GM21381 (cell line): ENCODE data around the gene MACROD2.
"Not testable (repeated sequence)": the region's sequence is repeated elsewhere in the genome, so short reads cannot be mapped to it uniquely, and the experiment has no call there.

Source experiments
- ATAC-seq: cut with Tn5 transposase; IDR thresholded peaks from one replicate; pipeline ENCODE4 v1.9.1; 2021; ENCODE audit warnings: mild to moderate bottlenecking, moderate library complexity; ENCODE audit not compliant: unreplicated experiment

MACROD2 gene

GRCh38 chr20:14963262-14963663, 967.9 kb downstream of the MACROD2 start:
- ATAC-seq, result no peak

DNA sequence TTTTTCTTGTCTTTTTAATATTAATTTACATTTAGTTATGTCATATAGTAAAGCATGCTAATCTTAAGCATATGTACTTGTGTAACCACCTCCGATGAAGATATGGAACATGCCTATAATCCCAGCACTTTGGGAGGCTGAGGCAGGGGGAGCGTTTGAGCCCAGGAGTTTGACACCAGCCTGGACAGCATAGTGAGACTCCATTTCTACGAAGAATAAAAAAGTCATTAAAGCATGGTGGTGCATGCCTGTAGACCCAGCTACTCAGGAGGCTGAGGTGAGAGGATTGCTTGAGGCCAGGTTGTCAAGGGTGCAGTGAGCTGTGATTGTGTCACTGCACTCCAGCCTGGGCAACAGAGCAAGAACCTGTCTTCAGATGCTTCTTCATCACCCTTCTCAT, 970.9 kb downstream of the MACROD2 start:
- ATAC-seq, result no peak

- no peak for ATAC-seq
Observed at GRCh38 chr20:14966808-14967207, 971.5 kb downstream of the MACROD2 start.

GRCh38 chr20:14972256-14972655, 976.9 kb downstream of the MACROD2 start:
- no peak for ATAC-seq

GRCh38 chr20:14972690-14973089, 977.4 kb downstream of the MACROD2 start:
- no peak for ATAC-seq

- no peak for ATAC-seq
Observed at GRCh38 chr20:14979453-14979986, 984.2 kb downstream of the MACROD2 start.

GRCh38 chr20:14981486-14981885, 986.2 kb downstream of the MACROD2 start:
- not testable (repeated sequence) for ATAC-seq

GRCh38 chr20:14982324-14982723, 987.0 kb downstream of the MACROD2 start:
- not testable (repeated sequence) for ATAC-seq

GRCh38 chr20:14984305-14984704, 989.0 kb downstream of the MACROD2 start:
- ATAC-seq, result no peak

DNA sequence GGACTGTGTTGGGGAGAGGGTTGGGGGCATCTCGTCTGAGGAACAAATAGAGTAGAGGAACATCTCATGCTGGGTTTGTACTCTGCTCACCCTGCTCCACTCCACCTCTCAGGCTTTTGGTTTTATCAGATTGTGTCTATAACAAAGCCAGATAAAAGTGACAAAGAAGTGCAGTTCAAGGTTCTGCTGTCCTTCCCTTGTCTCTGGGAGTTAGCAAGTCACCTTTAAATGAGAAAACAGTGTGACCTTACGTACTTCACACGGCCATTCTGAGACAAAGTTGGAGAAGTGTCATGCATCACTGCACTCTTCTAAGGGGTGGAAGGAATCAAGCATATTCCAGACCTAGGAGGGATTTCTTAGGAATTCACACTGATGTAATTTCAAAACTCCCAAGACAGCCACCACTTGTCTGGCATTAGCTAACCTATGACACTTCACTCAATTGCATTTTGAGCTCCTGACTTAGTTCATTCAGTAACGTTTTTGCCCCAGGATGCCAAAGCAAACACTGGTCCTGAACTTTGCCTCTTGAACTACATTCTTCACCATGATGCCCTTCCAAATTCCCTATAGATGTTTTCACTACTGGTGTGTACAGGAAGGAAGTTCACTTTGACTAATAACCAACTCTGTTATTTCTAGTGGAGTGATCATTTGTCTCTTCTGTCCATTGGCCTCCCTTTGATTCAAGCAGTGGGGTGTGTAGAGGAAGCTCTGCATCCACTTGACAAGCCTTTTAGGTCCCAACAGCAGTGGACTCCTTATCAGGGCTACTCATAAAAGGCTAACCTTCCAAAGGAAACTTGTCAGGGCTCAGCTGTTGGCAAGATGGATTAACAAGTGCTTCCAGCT, 989.7 kb downstream of the MACROD2 start:
- no peak for ATAC-seq

DNA sequence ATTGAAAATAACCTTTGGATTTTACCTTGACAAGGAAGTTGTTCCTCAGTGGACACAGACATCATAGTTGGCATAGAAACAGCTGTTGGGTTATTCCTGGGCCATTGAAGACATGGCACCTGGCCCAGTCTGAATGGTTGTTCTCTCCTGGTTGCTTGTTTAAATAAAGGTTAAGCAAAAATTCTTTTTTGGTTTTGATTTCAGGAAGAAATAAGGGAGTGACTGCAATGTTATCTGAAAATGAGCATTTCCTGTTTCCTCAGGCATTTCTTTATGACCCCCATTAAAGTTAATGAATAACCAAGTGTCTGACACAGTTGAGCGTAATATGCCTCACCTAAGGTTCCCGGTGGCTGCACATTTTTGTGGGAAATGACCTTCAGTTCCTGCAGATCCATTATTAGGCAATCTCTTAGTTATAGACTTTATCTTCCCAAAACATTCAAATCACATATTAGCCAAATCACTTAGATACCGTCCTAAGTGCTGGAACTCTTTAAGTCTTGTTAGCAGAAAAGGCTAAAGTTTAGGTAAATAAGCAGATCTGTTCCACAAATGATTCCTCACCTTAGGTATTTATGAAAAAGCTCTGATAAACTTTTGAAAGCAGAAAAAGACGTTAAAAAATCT, 990.8 kb downstream of the MACROD2 start:
- no peak for ATAC-seq

- ATAC-seq, result no peak
Observed at GRCh38 chr20:14986656-14987055, 991.3 kb downstream of the MACROD2 start.

DNA sequence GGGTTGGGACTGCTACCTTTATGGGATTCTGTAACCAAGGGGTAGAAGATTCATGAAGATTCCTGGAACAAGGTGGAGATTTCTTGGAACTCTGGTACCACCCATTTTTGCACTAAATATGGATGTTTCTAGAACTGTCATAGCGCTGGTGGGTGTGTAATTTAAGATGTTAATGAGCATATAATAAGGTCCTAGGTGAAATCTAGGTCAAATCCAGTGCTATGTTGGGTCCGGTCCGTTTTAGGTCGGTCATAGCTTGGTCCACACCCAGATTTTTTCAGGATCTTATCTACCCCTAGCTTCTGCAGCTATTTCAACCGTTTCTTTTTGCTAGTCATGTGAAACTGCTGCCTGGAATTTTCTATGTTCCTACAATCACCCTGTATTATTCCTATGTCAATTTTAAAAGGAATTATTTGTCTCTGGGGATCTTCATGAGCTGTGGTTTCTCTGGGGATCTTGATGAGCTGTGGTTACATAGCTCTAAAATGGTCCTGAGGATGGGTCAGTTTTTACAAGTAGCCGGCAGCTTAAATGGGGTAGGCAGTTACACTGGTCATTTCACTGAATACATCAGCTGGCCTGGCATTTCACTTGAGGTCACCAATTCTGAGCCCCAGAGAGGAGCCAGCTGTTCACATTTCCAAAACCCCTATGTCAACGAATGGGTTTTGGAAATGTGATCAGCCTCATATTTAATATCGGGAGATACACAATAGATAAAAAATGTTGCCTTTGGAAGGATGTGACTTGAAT, 994.4 kb downstream of the MACROD2 start:
- ATAC-seq, result no peak

- no peak for ATAC-seq
Observed at GRCh38 chr20:14991023-14991422, 995.7 kb downstream of the MACROD2 start.

- ATAC-seq, result no peak
Observed at GRCh38 chr20:14992153-14992552, 996.8 kb downstream of the MACROD2 start.

DNA sequence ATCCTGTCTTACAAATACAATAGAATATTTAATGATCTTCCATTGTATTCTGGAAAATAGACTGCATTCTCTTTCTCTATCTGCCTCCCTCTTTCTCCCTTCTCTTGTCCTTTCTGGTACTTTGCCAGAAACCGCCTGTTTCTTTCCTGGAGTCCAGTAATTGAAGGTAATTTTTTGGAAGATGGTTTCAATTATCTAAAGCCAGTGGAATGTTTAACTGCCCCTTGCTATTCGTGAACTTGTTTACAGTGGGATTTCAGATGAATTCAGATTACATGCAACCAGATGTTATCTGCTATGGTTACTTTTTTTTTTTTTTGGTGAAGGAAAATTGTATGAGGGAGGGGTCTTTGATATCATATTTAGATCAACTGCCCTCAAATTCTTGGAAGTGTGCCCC, 997.6 kb downstream of the MACROD2 start:
- no peak for ATAC-seq

- no peak for ATAC-seq
Observed at GRCh38 chr20:14996883-14997672, 1001.8 kb downstream of the MACROD2 start.

- ATAC-seq, result no peak
Observed at GRCh38 chr20:14997791-14998190, 1002.5 kb downstream of the MACROD2 start.

DNA sequence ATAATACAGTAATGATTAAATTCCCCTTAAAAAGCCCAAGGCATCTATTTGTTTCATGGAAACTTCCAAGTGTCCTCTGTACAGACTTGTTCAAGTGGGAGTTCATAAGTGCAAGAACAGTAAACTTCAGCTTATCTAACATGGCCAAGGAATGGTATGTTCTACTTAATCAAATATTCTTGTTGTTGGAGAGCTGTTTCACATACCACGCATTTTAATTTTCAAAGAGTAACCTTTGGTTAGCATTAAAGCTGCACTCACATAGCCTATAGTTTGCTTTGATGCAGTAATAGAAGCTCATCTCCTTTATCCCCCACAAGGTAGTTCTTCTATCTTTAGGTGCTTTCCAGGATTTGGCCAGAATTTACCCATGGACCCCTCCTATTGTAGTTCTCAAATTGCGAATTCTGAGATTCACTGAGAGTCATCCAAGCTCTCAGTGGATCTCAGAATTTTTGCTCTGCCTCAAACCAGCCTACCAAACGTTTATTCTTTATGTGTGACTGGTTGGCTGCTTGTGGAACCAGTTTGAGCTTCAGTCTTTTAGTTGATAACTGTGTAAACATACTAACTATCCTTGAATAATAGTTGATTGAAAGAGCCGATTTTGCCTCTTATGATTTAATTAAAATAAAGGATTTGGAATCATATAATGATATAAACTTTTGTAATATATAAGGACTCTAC, 1010.1 kb downstream of the MACROD2 start:
- ATAC-seq, result no peak

DNA sequence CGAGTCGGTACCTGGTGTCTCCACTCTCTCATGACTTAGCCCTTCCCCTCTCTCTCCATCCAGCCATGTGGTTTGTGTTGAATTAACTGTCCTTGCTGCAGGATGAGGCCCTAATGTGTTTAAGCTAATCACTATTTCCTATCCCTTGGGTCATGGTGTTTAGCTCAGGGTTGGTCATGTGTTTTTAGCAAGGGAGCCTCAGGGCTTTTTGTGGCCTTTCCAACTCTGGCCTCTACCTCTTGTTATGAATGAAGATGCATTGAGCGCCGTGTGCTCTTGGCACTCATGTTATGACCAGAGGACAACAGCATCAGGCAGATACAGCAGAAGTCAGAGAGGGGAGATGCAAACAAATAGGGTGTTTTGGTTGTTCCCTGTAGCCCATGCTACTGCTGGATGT, 1016.3 kb downstream of the MACROD2 start:
- ATAC-seq, result no peak
